HTERT RPE-1 (cell line): ENCODE measurements around the gene PIANP.

Experiments
- in situ Hi-C: fragments of 300-500 bp; cut with MboI; formaldehyde crosslinking; loops from 4 replicates; pipeline ENCODE4 v1.14.3; 2020; ENCODE audit warnings: low sequenced_read_pairs

Gene PIANP

GRCh38 chr12:6672143-6672542, 28.5 kb downstream of the PIANP start:
- in situ Hi-C loops = no loop called here

GRCh38 chr12:6667559-6668210, 32.9 kb downstream of the PIANP start:
- in situ Hi-C loops = no loop called here

- in situ Hi-C loops = no loop called here
Measured at GRCh38 chr12:6666211-6666610, 34.4 kb downstream of the PIANP start.

- in situ Hi-C loops = no loop called here
Measured at GRCh38 chr12:6664902-6665301, 35.7 kb downstream of the PIANP start.

GRCh38 chr12:6662906-6663742, 37.5 kb downstream of the PIANP start, which contains the start of gene ING4:
Gene ING4, minus strand, starts transcription at chr12:6663119. Its CDS starts 18 bp downstream, at chr12:6663101.
- in situ Hi-C loops = no loop called here

GRCh38 chr12:6662602-6662905, 38.1 kb downstream of the PIANP start:
- in situ Hi-C loops = no loop called here

GRCh38 chr12:6653987-6654386, 46.6 kb downstream of the PIANP start:
- in situ Hi-C loops = no loop called here

GRCh38 chr12:6653342-6653741, 47.3 kb downstream of the PIANP start:
- in situ Hi-C loops = no loop called here

- in situ Hi-C loops = no loop called here
Measured at GRCh38 chr12:6652391-6652790, 48.2 kb downstream of the PIANP start.

- in situ Hi-C loops = no loop called here
Measured at GRCh38 chr12:6650832-6651231, 49.8 kb downstream of the PIANP start.

- in situ Hi-C loops = no loop called here
Measured at GRCh38 chr12:6647083-6647604, 53.5 kb downstream of the PIANP start, which contains the start of gene ACRBP. Gene ACRBP, minus strand, starts transcription at chr12:6647432. Its CDS starts 66 bp downstream, at chr12:6647366.

GRCh38 chr12:6646276-6647082, 54.1 kb downstream of the PIANP start:
- in situ Hi-C loops = no loop called here

- in situ Hi-C loops = no loop called here
Measured at GRCh38 chr12:6644903-6645302, 55.7 kb downstream of the PIANP start.

GRCh38 chr12:6644257-6644596, 56.4 kb downstream of the PIANP start:
- in situ Hi-C loops = no loop called here
